Neural progenitor cell (in vitro differentiated cells): ENCODE results near the gene APOD. TPM values are rescaled to one million over a fixed set of nuclear protein-coding genes. Genes with fewer than 3 reads are reported as not detected.

Experiments
- DNase-seq: peaks from one replicate; pipeline ENCODE4 v3.0.0-alpha.2; 2016; ENCODE audit warnings: low spot score
- H2AFZ ChIP-seq: fragments of 200-600 bp; sonication (generic); replicated peaks from 2 replicates; pipeline ENCODE4 v1.6.1; 2016; ENCODE audit warnings: antibody characterized with exemption
- H3F3A ChIP-seq: fragments of 200-600 bp; sonication (generic); 2 replicates; pipeline ENCODE4 v1.6.1; 2016; ENCODE audit warnings: antibody characterized with exemption, low read depth
- H3K27ac ChIP-seq: fragments of 200-600 bp; sonication (generic); 2 replicates; pipeline ENCODE4 v1.5.1; 2016; ENCODE audit warnings: mild to moderate bottlenecking
- H3K27me3 ChIP-seq: fragments of 200-600 bp; sonication (generic); 2 replicates; pipeline ENCODE4 v1.6.1; 2016; ENCODE audit warnings: mild to moderate bottlenecking, moderate library complexity
- H3K36me3 ChIP-seq: fragments of 200-600 bp; sonication (generic); 2 replicates; pipeline ENCODE4 v1.5.1; 2016
- H3K4me1 ChIP-seq: fragments of 200-600 bp; sonication (generic); 2 replicates; pipeline ENCODE4 v1.6.1; 2016; ENCODE audit warnings: mixed run types
- H3K4me2 ChIP-seq: fragments of 200-600 bp; sonication (generic); 2 replicates; pipeline ENCODE4 v1.6.1; 2016
- H3K4me3 ChIP-seq: fragments of 200-600 bp; sonication (generic); 2 replicates; pipeline ENCODE4 v1.5.1; 2016
- H3K79me2 ChIP-seq: fragments of 200-600 bp; sonication (generic); 2 replicates; pipeline ENCODE4 v1.6.1; 2016; ENCODE audit warnings: low read depth
- H3K9ac ChIP-seq: fragments of 200-600 bp; sonication (generic); 2 replicates; pipeline ENCODE4 v1.6.1; 2016
- H3K9me3 ChIP-seq: fragments of 200-600 bp; sonication (generic); 2 replicates; pipeline ENCODE4 v1.5.1; 2016; ENCODE audit warnings: low read depth
- H4K20me1 ChIP-seq: fragments of 200-600 bp; sonication (generic); 2 replicates; pipeline ENCODE4 v1.6.1; 2016; ENCODE audit warnings: low read depth
- H3K27ac Mint-ChIP-seq: 3 replicates; pipeline ENCODE4 v1.8.0; 2021; ENCODE audit warnings: mixed read lengths
- H3K27me3 Mint-ChIP-seq: 2 replicates; pipeline ENCODE4 v1.8.0; 2022; ENCODE audit warnings: low read depth, mild to moderate bottlenecking, inconsistent platforms, moderate library complexity, mixed read lengths; ENCODE audit not compliant: insufficient read depth
- H3K36me3 Mint-ChIP-seq: 3 replicates; pipeline ENCODE4 v1.8.0; 2021; ENCODE audit warnings: mixed read lengths
- H3K4me1 Mint-ChIP-seq: 3 replicates; pipeline ENCODE4 v1.8.0; 2021; ENCODE audit warnings: mixed read lengths
- H3K4me3 Mint-ChIP-seq: 3 replicates; pipeline ENCODE4 v1.8.0; 2021; ENCODE audit warnings: mild to moderate bottlenecking, moderate library complexity, mixed read lengths
- H3K9me3 Mint-ChIP-seq: 3 replicates; pipeline ENCODE4 v1.8.0; 2020; ENCODE audit warnings: mixed read lengths
- EZH2 ChIP-seq: fragments of 200-600 bp; sonication (generic); IDR thresholded peaks from 2 replicates; pipeline ENCODE4 v1.6.1; 2017; ENCODE audit warnings: antibody characterized with exemption, mild to moderate bottlenecking, moderate library complexity
- EZH2phosphoT487 ChIP-seq: fragments of 200-600 bp; sonication (generic); IDR thresholded peaks from 2 replicates; pipeline ENCODE4 v1.6.1; 2017; ENCODE audit warnings: antibody characterized with exemption
- total RNA-seq: library from RNA; depleted of rRNA; stranded (reverse); fragments of >200 nt; gene quantifications from 2 replicates; pipeline ENCODE4 v1.2.3, GENCODE V29; 2015; ENCODE audit warnings: low replicate concordance
- TF ChIP-seq, protein P1 (sequence below): fragments of 200-600 bp; sonication (generic); IDR thresholded peaks from 2 replicates; pipeline ENCODE4 v1.5.1; 2017; ENCODE audit warnings: antibody characterized with exemption, mild to moderate bottlenecking

Gene APOD
- total RNA-seq, 1 donor from 2014 or later: not detected

DNA sequence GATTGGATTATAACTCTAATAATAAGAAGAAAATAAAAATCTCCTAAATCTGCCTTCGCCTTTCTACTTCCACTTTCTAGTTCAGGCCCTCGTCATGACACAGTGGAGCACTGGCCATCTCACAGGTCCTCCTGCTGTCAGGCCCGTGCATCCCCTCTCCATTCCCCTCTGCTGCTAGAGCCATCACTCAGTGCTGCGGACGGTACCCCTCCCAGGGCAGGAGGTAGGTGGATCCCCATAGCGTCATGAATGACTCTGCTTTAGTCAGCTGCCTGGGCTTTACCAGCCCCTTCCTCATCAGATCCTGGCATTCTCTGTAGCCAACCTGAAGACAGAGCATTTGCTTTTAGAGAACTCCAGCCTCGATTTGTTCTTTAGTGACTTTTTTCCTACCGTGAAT is 28.6 kb downstream of the APOD start:
- no peak for DNase-seq
- no peak overlapping the region for H3K4me3 Mint-ChIP-seq

DNA sequence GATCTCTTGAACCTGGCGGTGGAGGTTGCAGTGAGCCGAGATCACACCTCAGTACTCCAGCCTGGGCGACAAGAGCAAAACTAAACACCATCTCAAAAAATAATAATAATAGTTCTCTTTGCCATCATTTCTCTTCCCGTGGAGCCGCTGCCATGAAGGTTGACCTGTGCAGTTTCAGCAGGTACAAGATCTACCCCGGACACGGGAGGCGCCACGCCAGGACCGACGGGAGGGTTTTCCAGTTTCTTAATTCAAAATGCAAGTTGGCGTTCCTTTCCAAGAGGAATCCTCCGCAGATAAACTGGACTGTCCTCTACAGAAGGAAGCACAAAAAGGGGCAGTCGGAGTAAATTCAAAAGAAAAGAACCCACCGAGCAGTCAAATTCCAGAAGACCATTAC is 29.3 kb downstream of the APOD start:
- H3F3A ChIP-seq: peaks cover 3% of the 10 kb centered on the region
- TF ChIP-seq EZH2phosphoT487 (no peak), EZH2 (no peak)
- TF ChIP-seq, protein P1, sequence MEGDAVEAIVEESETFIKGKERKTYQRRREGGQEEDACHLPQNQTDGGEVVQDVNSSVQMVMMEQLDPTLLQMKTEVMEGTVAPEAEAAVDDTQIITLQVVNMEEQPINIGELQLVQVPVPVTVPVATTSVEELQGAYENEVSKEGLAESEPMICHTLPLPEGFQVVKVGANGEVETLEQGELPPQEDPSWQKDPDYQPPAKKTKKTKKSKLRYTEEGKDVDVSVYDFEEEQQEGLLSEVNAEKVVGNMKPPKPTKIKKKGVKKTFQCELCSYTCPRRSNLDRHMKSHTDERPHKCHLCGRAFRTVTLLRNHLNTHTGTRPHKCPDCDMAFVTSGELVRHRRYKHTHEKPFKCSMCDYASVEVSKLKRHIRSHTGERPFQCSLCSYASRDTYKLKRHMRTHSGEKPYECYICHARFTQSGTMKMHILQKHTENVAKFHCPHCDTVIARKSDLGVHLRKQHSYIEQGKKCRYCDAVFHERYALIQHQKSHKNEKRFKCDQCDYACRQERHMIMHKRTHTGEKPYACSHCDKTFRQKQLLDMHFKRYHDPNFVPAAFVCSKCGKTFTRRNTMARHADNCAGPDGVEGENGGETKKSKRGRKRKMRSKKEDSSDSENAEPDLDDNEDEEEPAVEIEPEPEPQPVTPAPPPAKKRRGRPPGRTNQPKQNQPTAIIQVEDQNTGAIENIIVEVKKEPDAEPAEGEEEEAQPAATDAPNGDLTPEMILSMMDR: no peak
- no peak overlapping the region for H3K4me3 ChIP-seq
- H3K27ac Mint-ChIP-seq: peak overlapping the region; percentile 78
- DNase-seq: no peak
- peaks cover 3% of the 10 kb centered on the region for H3K9me3 Mint-ChIP-seq
- H3K4me1 ChIP-seq: no peaks in the 10 kb centered on the region
- no peaks in the 10 kb centered on the region for H3K79me2 ChIP-seq
- H3K27ac ChIP-seq: no peak overlapping the region
- no peaks in the 10 kb centered on the region for H4K20me1 ChIP-seq
- no peaks in the 10 kb centered on the region for H3K36me3 Mint-ChIP-seq
- no peak overlapping the region for H2AFZ ChIP-seq
- peaks cover 8% of the 10 kb centered on the region for H3K27me3 Mint-ChIP-seq
- no peak overlapping the region for H3K9ac ChIP-seq
- H3K4me3 Mint-ChIP-seq: no peak overlapping the region
- H3K9me3 ChIP-seq: no peaks in the 10 kb centered on the region
- no peak overlapping the region for H3K4me2 ChIP-seq
- peaks cover 3% of the 10 kb centered on the region for H3K4me1 Mint-ChIP-seq
- no peaks in the 10 kb centered on the region for H3K27me3 ChIP-seq
- H3K36me3 ChIP-seq: no peaks in the 10 kb centered on the region

More for the DNA sequence above, 28.6 kb downstream of the APOD start:
- Histone ChIP-seq H3K9me3 (no peaks in the 10 kb centered on the region), H3K36me3 (no peaks in the 10 kb centered on the region), H2AFZ (no peak overlapping the region), H3K79me2 (no peaks in the 10 kb centered on the region), H3K4me2 (no peak overlapping the region), H4K20me1 (no peaks in the 10 kb centered on the region), H3K9ac (no peak overlapping the region), H3F3A (peaks cover 3% of the 10 kb centered on the region), H3K27me3 (no peaks in the 10 kb centered on the region), H3K4me3 (no peak overlapping the region), H3K4me1 (no peaks in the 10 kb centered on the region), H3K27ac (no peak overlapping the region)
- TF ChIP-seq, protein P1: no peak
- no peak for TF ChIP-seq EZH2
- TF ChIP-seq EZH2phosphoT487: no peak
- Mint-ChIP-seq H3K4me1 (peaks cover 3% of the 10 kb centered on the region), H3K27ac (no peak overlapping the region), H3K27me3 (peaks cover 8% of the 10 kb centered on the region), H3K36me3 (no peaks in the 10 kb centered on the region), H3K9me3 (peaks cover 3% of the 10 kb centered on the region)

DNA sequence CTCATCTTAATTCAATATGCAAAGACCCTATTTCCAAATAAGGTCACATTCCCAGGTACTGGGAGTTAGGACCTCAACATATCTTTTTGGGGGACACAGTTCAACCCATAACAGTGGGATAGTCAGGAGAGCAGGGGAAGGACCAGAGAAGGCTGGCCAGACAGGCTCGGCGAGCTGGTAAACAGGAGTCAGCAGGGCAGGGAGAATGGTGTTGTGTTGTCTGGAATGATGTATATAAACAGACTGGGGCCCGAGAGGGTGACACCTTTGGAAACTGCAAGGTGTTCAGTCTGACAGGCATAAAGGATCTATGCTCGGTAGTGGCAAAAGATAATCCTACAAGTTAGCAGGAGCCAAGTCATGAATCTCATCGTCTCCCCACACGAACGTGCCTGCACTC is 30.5 kb downstream of the APOD start:
- TF ChIP-seq EZH2 (no peak), EZH2phosphoT487 (no peak)
- peaks cover 8% of the 10 kb centered on the region for H3K27me3 Mint-ChIP-seq
- H3K27ac Mint-ChIP-seq: no peak overlapping the region
- no peaks in the 10 kb centered on the region for H3K9me3 ChIP-seq
- H3K4me1 Mint-ChIP-seq: peaks cover 3% of the 10 kb centered on the region
- H4K20me1 ChIP-seq: no peaks in the 10 kb centered on the region
- no peak overlapping the region for H3K4me3 ChIP-seq
- H3F3A ChIP-seq: peaks cover 3% of the 10 kb centered on the region
- no peak overlapping the region for H3K4me2 ChIP-seq
- peaks cover 3% of the 10 kb centered on the region for H3K9me3 Mint-ChIP-seq
- no peak overlapping the region for H3K9ac ChIP-seq
- no peaks in the 10 kb centered on the region for H3K79me2 ChIP-seq
- H3K4me3 Mint-ChIP-seq: no peak overlapping the region
- H2AFZ ChIP-seq: no peak overlapping the region
- no peaks in the 10 kb centered on the region for H3K4me1 ChIP-seq
- no peak for DNase-seq
- no peaks in the 10 kb centered on the region for H3K36me3 ChIP-seq
- H3K27ac ChIP-seq: no peak overlapping the region
- no peaks in the 10 kb centered on the region for H3K27me3 ChIP-seq
- H3K36me3 Mint-ChIP-seq: no peaks in the 10 kb centered on the region

DNA sequence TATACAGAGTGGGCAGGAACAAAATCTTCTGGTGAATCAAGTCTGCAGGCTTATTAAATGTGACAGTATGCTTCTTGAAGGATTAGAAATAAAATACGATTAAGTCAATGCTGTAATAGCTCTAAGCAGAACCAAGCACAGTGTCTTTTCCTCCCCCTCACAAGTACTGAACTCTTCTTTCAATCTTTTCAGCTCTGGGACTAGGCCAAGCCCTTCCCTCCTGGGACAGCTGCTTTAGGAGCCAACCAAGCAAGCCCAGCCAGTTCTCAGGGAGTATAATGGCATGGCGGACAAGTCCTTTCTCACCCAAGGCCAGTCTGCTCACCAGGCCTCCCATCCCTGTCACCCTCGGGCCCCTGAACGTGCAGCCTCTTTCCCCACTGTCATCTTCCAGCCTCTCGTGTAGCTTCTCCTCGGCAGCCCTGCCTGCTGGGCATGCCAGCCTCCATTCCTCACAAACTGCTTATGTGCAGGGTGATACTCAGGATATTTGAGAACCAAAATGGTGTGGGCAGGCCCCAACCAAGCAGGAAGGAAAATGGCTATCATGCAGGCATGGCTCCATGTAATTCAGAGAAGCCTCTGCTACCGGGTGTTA is 32.3 kb downstream of the APOD start:
- no peaks in the 10 kb centered on the region for H3K4me1 ChIP-seq
- H3K27ac ChIP-seq: no peak overlapping the region
- no peaks in the 10 kb centered on the region for H3K36me3 ChIP-seq
- H3K27me3 Mint-ChIP-seq: peaks cover 8% of the 10 kb centered on the region
- no peak for DNase-seq
- H3K27me3 ChIP-seq: peaks cover under 1% of the 10 kb centered on the region
- H3K4me2 ChIP-seq: no peak overlapping the region
- H2AFZ ChIP-seq: no peak overlapping the region
- no peaks in the 10 kb centered on the region for H3K36me3 Mint-ChIP-seq
- H3K4me3 Mint-ChIP-seq: no peak overlapping the region
- TF ChIP-seq, protein P1: no peak
- TF ChIP-seq EZH2 (no peak), EZH2phosphoT487 (no peak)
- H3K9ac ChIP-seq: no peak overlapping the region
- H3K4me3 ChIP-seq: no peak overlapping the region
- no peaks in the 10 kb centered on the region for H3F3A ChIP-seq
- peaks cover 8% of the 10 kb centered on the region for H3K4me1 Mint-ChIP-seq
- H3K9me3 ChIP-seq: no peaks in the 10 kb centered on the region
- H4K20me1 ChIP-seq: no peaks in the 10 kb centered on the region
- H3K9me3 Mint-ChIP-seq: peaks cover 3% of the 10 kb centered on the region
- no peaks in the 10 kb centered on the region for H3K79me2 ChIP-seq
- peak overlapping the region; percentile 79 for H3K27ac Mint-ChIP-seq
